GM15510 (cell line): ENCODE measurements around the gene RTEL1.

Experiments
- POLR2A ChIP-seq: IDR thresholded peaks from 3 replicates; pipeline ENCODE4 v1.6.1; 2011; ENCODE audit warnings: borderline replicate concordance; ENCODE audit not compliant: insufficient read length; ENCODE audit errors: extremely low read depth

The RTEL1 gene

GRCh38 chr20:63732118-63733095, 74.3 kb downstream of the RTEL1 start:
- TF ChIP-seq POLR2A, result no peak

- TF ChIP-seq POLR2A, result no peak
Measured at GRCh38 chr20:63733117-63733516, 75.0 kb downstream of the RTEL1 start.

- no peak for TF ChIP-seq POLR2A
Measured at GRCh38 chr20:63733579-63734081, 75.5 kb downstream of the RTEL1 start.

GRCh38 chr20:63734111-63734945, 76.2 kb downstream of the RTEL1 start:
- TF ChIP-seq POLR2A, result no peak

GRCh38 chr20:63734946-63735858, 77.1 kb downstream of the RTEL1 start:
- TF ChIP-seq POLR2A, result no peak

GRCh38 chr20:63735859-63736718, 78.0 kb downstream of the RTEL1 start, which contains the start of gene LIME1:
Gene LIME1, plus strand, starts transcription at chr20:63736664. Its CDS starts 886 bp downstream, at chr20:63737550.
- peak; percentile 31 for TF ChIP-seq POLR2A

- peak; percentile 27 for TF ChIP-seq POLR2A
Measured at GRCh38 chr20:63736893-63737694, 79.0 kb downstream of the RTEL1 start.

- no peak for TF ChIP-seq POLR2A
Measured at GRCh38 chr20:63737695-63737944, 79.5 kb downstream of the RTEL1 start.

- TF ChIP-seq POLR2A, result peak; percentile 63
Measured at GRCh38 chr20:63737945-63738686, 80.0 kb downstream of the RTEL1 start.

GRCh38 chr20:63738687-63739129, 80.6 kb downstream of the RTEL1 start:
- no peak for TF ChIP-seq POLR2A

GRCh38 chr20:63739130-63740069, 81.3 kb downstream of the RTEL1 start, which contains the start of gene SLC2A4RG:
Gene SLC2A4RG, plus strand, starts transcription at chr20:63739776. Its CDS starts 137 bp downstream, at chr20:63739913.
- TF ChIP-seq POLR2A, result peak; percentile 8
